Epidermal melanocyte (primary cell): ENCODE results near the gene PALS2.

Source experiments
- DNase-seq: peaks from one replicate; pipeline ENCODE4 v3.0.0; 2011; ENCODE audit warnings: low spot score; ENCODE audit not compliant: insufficient read length

The PALS2 gene

DNA sequence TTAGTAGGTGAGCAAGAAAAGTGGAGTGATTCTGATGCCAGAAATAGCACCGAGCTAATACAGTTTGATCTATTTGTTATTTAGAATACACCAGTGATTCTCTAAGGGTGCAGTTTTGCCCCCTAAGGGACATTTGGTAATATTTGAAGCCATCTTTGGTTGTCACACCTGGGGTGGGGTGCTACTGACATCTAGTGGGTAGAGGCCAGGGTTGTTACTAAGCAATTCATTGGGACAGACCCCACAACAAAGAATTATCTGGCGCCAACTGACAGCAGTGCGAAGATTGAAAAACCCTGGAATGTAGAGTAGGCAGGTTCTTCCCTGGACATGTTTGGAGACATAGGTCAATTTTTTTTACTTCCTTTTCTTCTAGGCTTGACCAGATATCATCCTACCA is 14.6 kb downstream of the PALS2 start:
- DNase-seq = no peak

- DNase-seq = no peak
Measured at GRCh38 chr7:24591152-24591551, 17.9 kb downstream of the PALS2 start.

GRCh38 chr7:24595671-24596418 is 22.6 kb downstream of the PALS2 start:
- DNase-seq = no peak

DNA sequence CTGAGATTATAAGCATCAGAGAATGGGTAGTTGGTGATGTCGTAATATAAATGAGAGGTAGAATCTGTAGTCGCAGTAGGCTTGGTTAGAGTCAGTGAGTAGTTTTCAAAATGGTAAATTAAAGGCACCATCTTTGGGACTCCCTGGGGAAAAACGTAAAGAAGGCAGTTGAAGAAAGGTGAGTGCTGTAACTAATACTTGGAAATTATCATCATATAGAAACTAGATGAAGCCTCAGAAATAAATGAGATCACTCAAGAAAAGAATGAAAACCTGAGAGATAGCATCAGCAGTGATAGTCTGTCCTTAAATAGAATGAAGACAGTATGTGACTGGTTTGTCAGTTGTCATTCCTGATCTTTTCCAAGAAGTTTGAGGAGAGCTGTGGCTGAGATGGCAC is 23.8 kb downstream of the PALS2 start:
- no peak for DNase-seq

DNA sequence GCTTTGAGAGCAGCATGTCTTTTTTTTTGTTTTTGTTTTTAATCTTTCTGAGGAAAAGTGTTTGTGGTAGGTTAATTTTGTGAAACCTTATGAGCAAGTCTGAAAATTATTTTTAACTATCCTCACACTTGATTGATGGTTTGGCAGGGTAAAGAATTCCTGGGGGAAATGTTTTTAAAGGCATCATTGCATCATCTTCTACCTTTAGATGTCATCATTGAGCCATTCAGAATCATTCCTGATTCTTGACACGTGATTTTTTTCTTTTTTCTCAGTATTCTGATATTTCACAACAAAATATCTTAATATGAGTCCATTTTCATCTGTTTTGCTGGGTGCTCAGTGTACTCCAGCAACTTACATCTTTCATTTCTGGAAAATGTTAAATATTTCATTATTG is 28.3 kb downstream of the PALS2 start:
- no peak for DNase-seq

GRCh38 chr7:24602860-24603456 is 29.7 kb downstream of the PALS2 start:
- DNase-seq = no peak

GRCh38 chr7:24604630-24605029 is 31.4 kb downstream of the PALS2 start:
- DNase-seq = no peak

GRCh38 chr7:24608504-24608903 is 35.3 kb downstream of the PALS2 start:
- no peak for DNase-seq

- no peak for DNase-seq
Measured at GRCh38 chr7:24609059-24609458, 35.8 kb downstream of the PALS2 start.

DNA sequence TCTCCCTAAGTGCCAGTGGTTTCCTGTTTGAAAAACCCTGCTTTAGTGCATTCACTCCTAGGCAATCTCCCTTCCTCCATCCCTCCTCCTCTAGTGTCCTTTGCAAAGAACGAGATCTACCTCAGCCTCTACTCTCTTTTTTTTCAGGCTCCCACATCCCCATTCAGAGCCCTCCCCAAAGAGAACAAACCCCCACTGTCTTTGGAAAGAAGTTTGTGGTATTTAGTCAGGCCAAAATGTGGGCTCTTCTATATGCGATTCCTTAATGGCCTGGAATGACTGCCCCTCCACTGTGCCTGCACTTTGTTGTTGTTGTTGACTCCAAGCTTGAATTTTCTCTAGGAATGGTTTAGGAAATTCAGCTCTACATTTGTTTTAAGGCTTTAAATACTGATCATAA is 36.3 kb downstream of the PALS2 start:
- DNase-seq = no peak

DNA sequence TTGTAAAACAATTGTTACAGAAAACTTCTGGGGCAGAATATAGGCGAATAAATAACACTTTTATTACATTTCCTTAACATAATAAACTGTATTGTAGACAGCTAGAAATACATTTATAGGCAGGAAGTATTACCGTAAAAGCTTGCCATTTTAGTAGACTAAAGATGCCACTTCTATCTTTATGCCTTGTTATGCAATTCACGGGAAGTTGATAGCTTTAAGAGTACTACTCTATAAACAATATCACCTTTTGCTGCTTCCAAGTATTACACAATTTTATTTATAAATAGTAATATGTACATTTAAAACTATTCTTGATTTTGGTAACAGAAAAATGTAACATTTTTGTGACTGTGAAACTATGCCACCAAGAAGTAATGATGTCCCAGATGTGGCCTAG is 37.9 kb downstream of the PALS2 start:
- DNase-seq = no peak

- no peak for DNase-seq
Measured at GRCh38 chr7:24617957-24618616, 44.8 kb downstream of the PALS2 start.

DNA sequence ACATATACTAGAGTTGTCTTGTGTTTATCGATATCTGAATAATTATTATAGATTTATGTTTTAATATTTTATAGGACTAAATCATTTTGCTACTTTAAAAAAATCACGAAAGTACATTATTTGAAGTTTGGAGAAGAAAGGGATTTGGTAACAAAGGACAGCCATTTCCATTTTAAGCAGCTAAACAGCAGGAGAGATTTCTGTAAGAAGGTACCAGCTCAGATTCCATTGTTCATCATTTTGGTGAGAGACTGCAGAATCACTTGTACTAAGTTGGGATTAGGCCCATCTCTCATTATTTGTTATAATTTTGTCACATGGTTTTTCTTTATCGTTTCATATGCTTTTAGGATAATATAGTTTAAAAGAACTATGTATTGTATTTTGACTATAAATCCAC is 46.7 kb downstream of the PALS2 start:
- DNase-seq = no peak

GRCh38 chr7:24622646-24623182 is 49.5 kb downstream of the PALS2 start:
- DNase-seq = no peak
